H1 (cell line): Measurements from ENCODE around the gene RNF166. TPM values are rescaled to one million over a fixed set of nuclear protein-coding genes. Genes with fewer than 3 reads are reported as not detected.

ENCODE experiments used
- RAD21 ChIP-seq, 2 experiments: IDR thresholded peaks in 1 of 2; conservative IDR thresholded peaks in 1 of 2; 2 replicates each; pipeline ENCODE4 v1.6.1; 2011; ENCODE audit warnings: low read depth in 2 of 2, low read length in 2 of 2, improper control_type of control experiment in 1 of 2, inconsistent platforms in 1 of 2, mild to moderate bottlenecking in 1 of 2, moderate library complexity in 1 of 2
- SP4 ChIP-seq: IDR thresholded peaks from 2 replicates; pipeline ENCODE4 v1.6.1; 2012; ENCODE audit warnings: low read length, inconsistent platforms
- polyA plus RNA-seq, 7 experiments: library from polyadenylated mRNA; depleted of rRNA in 3 of 7; stranded (reverse) in 5 of 7; unstranded in 2 of 7; fragments of >200 nt in 5 of 7; fragments of 200-250 nt in 2 of 7; gene quantifications; 1 replicate in 5 of 7; 2 replicates in 1 of 7; 4 replicates in 1 of 7; pipeline versions ENCODE4 v1.2.1 to v1.2.3, GENCODE V29; 2011 to 2013; ENCODE audit warnings: missing spikeins in 2 of 7, mixed read lengths in 2 of 7
- total RNA-seq: library from RNA; stranded (reverse); fragmentation: NEBNext Ultra II Directional; extraction: Animal tissue kit (Norgen Biotek cat#: 25700); gene quantifications from 2 replicates; pipeline ENCODE4 v1.2.1, GENCODE V29; 2021
- TF ChIP-seq, protein P1 (sequence below): IDR thresholded peaks from 2 replicates; pipeline ENCODE4 v1.6.1; 2012; ENCODE audit warnings: inconsistent platforms

RNF166 gene
- total and polyA plus RNA-seq, 2 of the 8 experiments (the other 6 are each of a cell fraction or from before 2014, with no cell fraction given): 29.8 to 31.2 TPM

DNA sequence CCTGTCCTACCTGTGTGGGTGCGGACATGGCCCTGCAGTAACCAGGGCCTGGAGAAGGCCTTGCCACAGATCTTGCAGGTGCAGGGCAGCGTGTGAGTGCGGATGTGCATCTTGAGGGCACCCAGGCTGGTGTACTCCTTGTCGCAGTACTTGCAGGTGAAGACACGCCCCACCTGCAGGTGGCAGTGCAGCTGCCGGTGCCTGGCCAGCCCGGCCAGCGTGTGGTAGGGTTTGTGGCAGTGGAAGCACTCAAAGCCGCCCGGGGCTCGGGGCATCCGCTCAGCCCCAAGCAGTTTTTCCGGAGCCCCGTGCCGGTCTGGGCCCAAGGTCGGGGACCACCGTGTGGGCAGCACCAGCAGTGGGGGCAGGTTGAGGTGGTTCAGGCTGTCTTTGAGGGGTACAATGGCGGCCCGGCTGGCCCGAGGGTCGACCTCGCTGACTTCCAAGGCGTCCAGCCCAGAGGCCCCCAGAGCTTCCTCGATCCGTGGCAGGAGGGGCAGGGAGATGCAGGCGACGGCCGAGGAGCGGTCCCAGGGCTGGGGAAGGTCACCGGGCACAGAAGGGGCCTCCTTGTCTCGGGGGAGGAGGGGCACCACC is 25.0 kb downstream of the RNF166 start (continued):
- peak; percentile 40 to 61 for TF ChIP-seq RAD21 (IDR thresholded peaks at IDR 0.05 in 1 of 2, conservative IDR thresholded peaks at IDR 0.05 in 1 of 2; ENCODE audit: low read depth in 2 of 2, low read length in 2 of 2)
- TF ChIP-seq, protein P1, sequence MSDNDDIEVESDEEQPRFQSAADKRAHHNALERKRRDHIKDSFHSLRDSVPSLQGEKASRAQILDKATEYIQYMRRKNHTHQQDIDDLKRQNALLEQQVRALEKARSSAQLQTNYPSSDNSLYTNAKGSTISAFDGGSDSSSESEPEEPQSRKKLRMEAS: 0 out of 2 replicates have a peak, but pooled peaks have one; percentile 31
- no peak for TF ChIP-seq SP4
